ENCODE data around the gene TRIM45.

The TRIM45 gene

DNA sequence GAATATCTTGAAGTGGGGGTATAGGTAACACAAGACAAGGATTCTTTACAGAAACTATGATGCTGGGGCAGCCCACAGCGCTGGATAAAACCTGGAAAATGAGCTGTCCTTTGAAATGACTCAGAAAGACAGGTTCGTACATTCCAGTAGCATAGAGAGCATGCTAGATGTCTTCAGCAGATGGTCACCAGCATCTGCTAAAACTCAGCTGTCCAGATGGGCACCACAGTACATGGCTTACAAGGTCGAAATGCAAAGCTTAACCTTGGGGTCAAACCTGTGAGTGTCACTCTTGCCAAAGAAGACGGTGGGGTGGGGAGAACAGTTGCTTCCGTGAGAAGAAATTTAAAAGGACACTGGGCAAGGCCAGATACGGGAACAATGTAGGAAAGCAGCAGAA lies 41.3 kb upstream of the TRIM45 start:
- no peak overlapping the region for H3K27ac ChIP-seq (ENCODE audit: extremely low read depth, low read depth, low read length)
- H3K36me3 ChIP-seq (ENCODE audit: control insufficient read depth in 2 of 2, insufficient read depth in 1 of 2, low read length in 2 of 2) = no peaks in the 10 kb centered on the region
- ChIA-PET CTCF (interaction anchor here (0.6 kb wide), 2 partner anchors 27 to 204 kb away, joined by 3 to 4 read pairs; partner anchors contain the start of gene MAN1A2), POLR2A (no interaction called here)
- H3K9me3 ChIP-seq (ENCODE audit: control insufficient read depth, insufficient read depth, low read depth, low read length) = no peaks in the 10 kb centered on the region
- no peaks in the 10 kb centered on the region for H3K4me1 ChIP-seq (ENCODE audit: control insufficient read depth, insufficient read depth, low read length)
- no peak overlapping the region for H3K4me3 ChIP-seq (ENCODE audit: low read depth, low read length)
- no peak for TF ChIP-seq ZNF239 (tag by site-specific recombination; IDR thresholded peaks at IDR 0.05)
- TF ChIP-seq MZF1 (tag by site-specific recombination; IDR thresholded peaks at IDR 0.05; ENCODE audit: borderline replicate concordance) = no peak
- TF ChIP-seq KLF9 (tag by site-specific recombination; IDR thresholded peaks at IDR 0.05; ENCODE audit: low read depth) = no peak
- TF ChIP-seq, protein P1, sequence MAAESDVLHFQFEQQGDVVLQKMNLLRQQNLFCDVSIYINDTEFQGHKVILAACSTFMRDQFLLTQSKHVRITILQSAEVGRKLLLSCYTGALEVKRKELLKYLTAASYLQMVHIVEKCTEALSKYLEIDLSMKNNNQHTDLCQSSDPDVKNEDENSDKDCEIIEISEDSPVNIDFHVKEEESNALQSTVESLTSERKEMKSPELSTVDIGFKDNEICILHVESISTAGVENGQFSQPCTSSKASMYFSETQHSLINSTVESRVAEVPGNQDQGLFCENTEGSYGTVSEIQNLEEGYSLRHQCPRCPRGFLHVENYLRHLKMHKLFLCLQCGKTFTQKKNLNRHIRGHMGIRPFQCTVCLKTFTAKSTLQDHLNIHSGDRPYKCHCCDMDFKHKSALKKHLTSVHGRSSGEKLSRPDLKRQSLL (tag by site-specific recombination; IDR thresholded peaks at IDR 0.05) = no peak
- TF ChIP-seq FEZF1 (tag by site-specific recombination; IDR thresholded peaks at IDR 0.05) = no peak
- no peak for TF ChIP-seq GLI4 (tag by site-specific recombination; IDR thresholded peaks at IDR 0.05)
- no peak for TF ChIP-seq ZNF530 (tag by site-specific recombination; IDR thresholded peaks at IDR 0.05; ENCODE audit: low read depth)
- TF ChIP-seq ZNF560 (tag by site-specific recombination; IDR thresholded peaks at IDR 0.05; ENCODE audit: borderline replicate concordance) = no peak
- TF ChIP-seq, protein P2, sequence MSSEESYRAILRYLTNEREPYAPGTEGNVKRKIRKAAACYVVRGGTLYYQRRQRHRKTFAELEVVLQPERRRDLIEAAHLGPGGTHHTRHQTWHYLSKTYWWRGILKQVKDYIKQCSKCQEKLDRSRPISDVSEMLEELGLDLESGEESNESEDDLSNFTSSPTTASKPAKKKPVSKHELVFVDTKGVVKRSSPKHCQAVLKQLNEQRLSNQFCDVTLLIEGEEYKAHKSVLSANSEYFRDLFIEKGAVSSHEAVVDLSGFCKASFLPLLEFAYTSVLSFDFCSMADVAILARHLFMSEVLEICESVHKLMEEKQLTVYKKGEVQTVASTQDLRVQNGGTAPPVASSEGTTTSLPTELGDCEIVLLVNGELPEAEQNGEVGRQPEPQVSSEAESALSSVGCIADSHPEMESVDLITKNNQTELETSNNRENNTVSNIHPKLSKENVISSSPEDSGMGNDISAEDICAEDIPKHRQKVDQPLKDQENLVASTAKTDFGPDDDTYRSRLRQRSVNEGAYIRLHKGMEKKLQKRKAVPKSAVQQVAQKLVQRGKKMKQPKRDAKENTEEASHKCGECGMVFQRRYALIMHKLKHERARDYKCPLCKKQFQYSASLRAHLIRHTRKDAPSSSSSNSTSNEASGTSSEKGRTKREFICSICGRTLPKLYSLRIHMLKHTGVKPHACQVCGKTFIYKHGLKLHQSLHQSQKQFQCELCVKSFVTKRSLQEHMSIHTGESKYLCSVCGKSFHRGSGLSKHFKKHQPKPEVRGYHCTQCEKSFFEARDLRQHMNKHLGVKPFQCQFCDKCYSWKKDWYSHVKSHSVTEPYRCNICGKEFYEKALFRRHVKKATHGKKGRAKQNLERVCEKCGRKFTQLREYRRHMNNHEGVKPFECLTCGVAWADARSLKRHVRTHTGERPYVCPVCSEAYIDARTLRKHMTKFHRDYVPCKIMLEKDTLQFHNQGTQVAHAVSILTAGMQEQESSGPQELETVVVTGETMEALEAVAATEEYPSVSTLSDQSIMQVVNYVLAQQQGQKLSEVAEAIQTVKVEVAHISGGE (tag by site-specific recombination; conservative IDR thresholded peaks at IDR 0.05; ENCODE audit: low read depth) = no peak
- TF ChIP-seq ZNF157 (tag by site-specific recombination; IDR thresholded peaks at IDR 0.05) = no peak
- TF ChIP-seq ZFP37 (tag by site-specific recombination; IDR thresholded peaks at IDR 0.05) = no peak
- TF ChIP-seq SP7 (tag by site-specific recombination; IDR thresholded peaks at IDR 0.05) = no peak
- TF ChIP-seq SP2 (tag by site-specific recombination; IDR thresholded peaks at IDR 0.05) = no peak
- no peak for TF ChIP-seq ZNF324 (tag by site-specific recombination; IDR thresholded peaks at IDR 0.05)
- TF ChIP-seq, protein P3, sequence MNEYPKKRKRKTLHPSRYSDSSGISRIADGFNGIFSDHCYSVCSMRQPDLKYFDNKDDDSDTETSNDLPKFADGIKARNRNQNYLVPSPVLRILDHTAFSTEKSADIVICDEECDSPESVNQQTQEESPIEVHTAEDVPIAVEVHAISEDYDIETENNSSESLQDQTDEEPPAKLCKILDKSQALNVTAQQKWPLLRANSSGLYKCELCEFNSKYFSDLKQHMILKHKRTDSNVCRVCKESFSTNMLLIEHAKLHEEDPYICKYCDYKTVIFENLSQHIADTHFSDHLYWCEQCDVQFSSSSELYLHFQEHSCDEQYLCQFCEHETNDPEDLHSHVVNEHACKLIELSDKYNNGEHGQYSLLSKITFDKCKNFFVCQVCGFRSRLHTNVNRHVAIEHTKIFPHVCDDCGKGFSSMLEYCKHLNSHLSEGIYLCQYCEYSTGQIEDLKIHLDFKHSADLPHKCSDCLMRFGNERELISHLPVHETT (tag by site-specific recombination; IDR thresholded peaks at IDR 0.05) = no peak
- TF ChIP-seq, protein P4, sequence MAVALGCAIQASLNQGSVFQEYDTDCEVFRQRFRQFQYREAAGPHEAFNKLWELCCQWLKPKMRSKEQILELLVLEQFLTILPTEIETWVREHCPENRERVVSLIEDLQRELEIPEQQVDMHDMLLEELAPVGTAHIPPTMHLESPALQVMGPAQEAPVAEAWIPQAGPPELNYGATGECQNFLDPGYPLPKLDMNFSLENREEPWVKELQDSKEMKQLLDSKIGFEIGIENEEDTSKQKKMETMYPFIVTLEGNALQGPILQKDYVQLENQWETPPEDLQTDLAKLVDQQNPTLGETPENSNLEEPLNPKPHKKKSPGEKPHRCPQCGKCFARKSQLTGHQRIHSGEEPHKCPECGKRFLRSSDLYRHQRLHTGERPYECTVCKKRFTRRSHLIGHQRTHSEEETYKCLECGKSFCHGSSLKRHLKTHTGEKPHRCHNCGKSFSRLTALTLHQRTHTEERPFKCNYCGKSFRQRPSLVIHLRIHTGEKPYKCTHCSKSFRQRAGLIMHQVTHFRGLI (tag by site-specific recombination; IDR thresholded peaks at IDR 0.05) = no peak
- TF ChIP-seq ZSCAN23 (tag by site-specific recombination; IDR thresholded peaks at IDR 0.05) = no peak
- TF ChIP-seq ZNF785 (tag by site-specific recombination; IDR thresholded peaks at IDR 0.05) = no peak
- TF ChIP-seq PRDM1 (tag by site-specific recombination; IDR thresholded peaks at IDR 0.05) = no peak

DNA sequence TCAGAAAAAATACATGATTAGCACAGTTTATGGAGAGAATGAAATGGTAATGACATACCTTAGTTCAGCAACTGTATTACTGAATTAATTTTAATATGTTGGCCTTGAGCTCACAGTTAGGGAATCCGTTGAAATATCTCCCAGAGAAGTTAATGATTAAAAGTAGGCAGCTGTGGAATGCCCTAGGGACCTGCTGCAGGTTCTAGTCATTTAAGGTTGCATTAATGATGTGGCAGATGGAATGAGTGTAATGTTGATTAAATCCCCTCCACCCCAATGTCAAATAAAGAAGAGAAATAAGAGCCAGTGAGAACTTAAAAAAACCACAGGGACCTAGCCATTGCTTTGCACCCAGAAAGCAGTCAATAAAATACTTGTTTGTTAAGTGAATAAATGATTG lies 40.3 kb upstream of the TRIM45 start:
- ChIA-PET POLR2A (no interaction called here), CTCF (interaction anchor here (0.7 to 0.8 kb wide), 2 partner anchors 12 to 33 kb away, joined by 3 to 4 read pairs; no protein-coding TSS in a partner anchor)
- no peaks in the 10 kb centered on the region for H3K9me3 ChIP-seq (ENCODE audit: control insufficient read depth, insufficient read depth, low read depth, low read length)
- no peak overlapping the region for H3K27ac ChIP-seq (ENCODE audit: extremely low read depth, low read depth, low read length)
- H3K36me3 ChIP-seq (ENCODE audit: control insufficient read depth in 2 of 2, insufficient read depth in 1 of 2, low read length in 2 of 2) = no peaks in the 10 kb centered on the region
- no peak overlapping the region for H3K4me3 ChIP-seq (ENCODE audit: low read depth, low read length)
- H3K4me1 ChIP-seq (ENCODE audit: control insufficient read depth, insufficient read depth, low read length) = no peaks in the 10 kb centered on the region
- TF ChIP-seq ZNF2 (tag by site-specific recombination; IDR thresholded peaks at IDR 0.05) (no peak), ZNF600 (tag by site-specific recombination; IDR thresholded peaks at IDR 0.05) (no peak), TCF7L2 (IDR thresholded peaks at IDR 0.05; ENCODE audit: borderline replicate concordance, low read depth, low read length) (no peak), ZNF501 (tag by site-specific recombination; IDR thresholded peaks at IDR 0.05) (no peak), ZNF114 (tag by site-specific recombination; IDR thresholded peaks at IDR 0.05) (no peak), ZNF184 (tag by site-specific recombination; IDR thresholded peaks at IDR 0.05) (no peak), ZNF341 (tag by site-specific recombination; IDR thresholded peaks at IDR 0.05; ENCODE audit: low read depth) (no peak), ZNF214 (tag by site-specific recombination; IDR thresholded peaks at IDR 0.05; ENCODE audit: borderline replicate concordance) (no peak), ZNF521 (tag by site-specific recombination; IDR thresholded peaks at IDR 0.05) (no peak)
- TF ChIP-seq, protein P5, sequence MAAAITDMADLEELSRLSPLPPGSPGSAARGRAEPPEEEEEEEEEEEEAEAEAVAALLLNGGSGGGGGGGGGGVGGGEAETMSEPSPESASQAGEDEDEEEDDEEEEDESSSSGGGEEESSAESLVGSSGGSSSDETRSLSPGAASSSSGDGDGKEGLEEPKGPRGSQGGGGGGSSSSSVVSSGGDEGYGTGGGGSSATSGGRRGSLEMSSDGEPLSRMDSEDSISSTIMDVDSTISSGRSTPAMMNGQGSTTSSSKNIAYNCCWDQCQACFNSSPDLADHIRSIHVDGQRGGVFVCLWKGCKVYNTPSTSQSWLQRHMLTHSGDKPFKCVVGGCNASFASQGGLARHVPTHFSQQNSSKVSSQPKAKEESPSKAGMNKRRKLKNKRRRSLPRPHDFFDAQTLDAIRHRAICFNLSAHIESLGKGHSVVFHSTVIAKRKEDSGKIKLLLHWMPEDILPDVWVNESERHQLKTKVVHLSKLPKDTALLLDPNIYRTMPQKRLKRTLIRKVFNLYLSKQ (tag by site-specific recombination; IDR thresholded peaks at IDR 0.05; ENCODE audit: borderline replicate concordance) = no peak
